RWPE2 (cell line): ENCODE results near the gene UBTD2.

Source experiments
- ATAC-seq: fragments of 200-7000 bp; cut with Tn5 transposase; 3 replicates; pipeline ENCODE4 v1.9.1; 2021; ENCODE audit warnings: low read depth
- DNase-seq: peaks from one replicate; pipeline ENCODE4 v3.0.0-alpha.2; 2020; ENCODE audit warnings: low spot score
- H3K27ac ChIP-seq: fragments of 450-650 bp; 2 replicates; pipeline ENCODE4 v1.5.1; 2017; ENCODE audit warnings: mild to moderate bottlenecking; ENCODE audit not compliant: poor library complexity, severe bottlenecking
- H3K27me3 ChIP-seq: fragments of 250-450 bp; sonication (Bioruptor Pico); 2 replicates; pipeline ENCODE4 v1.5.1; 2021; ENCODE audit warnings: mild to moderate bottlenecking, moderate library complexity; ENCODE audit not compliant: insufficient read depth, poor library complexity, severe bottlenecking
- H3K36me3 ChIP-seq: fragments of 250-450 bp; sonication (Bioruptor Pico); 2 replicates; pipeline ENCODE4 v1.5.1; 2020; ENCODE audit warnings: low read depth, mild to moderate bottlenecking, moderate library complexity
- H3K4me1 ChIP-seq: fragments of 250-450 bp; sonication (Bioruptor Pico); 2 replicates; pipeline ENCODE4 v1.5.1; 2021; ENCODE audit warnings: mild to moderate bottlenecking, moderate library complexity; ENCODE audit not compliant: insufficient read depth, poor library complexity, severe bottlenecking
- H3K4me3 ChIP-seq: fragments of 250-450 bp; sonication (Bioruptor Pico); 2 replicates; pipeline ENCODE4 v1.5.1; 2021; ENCODE audit warnings: mild to moderate bottlenecking, moderate library complexity; ENCODE audit not compliant: severe bottlenecking
- H3K9me3 ChIP-seq: fragments of 250-450 bp; sonication (Bioruptor Pico); 2 replicates; pipeline ENCODE4 v1.5.1; 2021; ENCODE audit warnings: mild to moderate bottlenecking, moderate library complexity; ENCODE audit not compliant: severe bottlenecking
- TF ChIP-seq, protein P1 (sequence below): fragments of 450-650 bp; IDR thresholded peaks from one replicate; pipeline ENCODE4 v1.5.1; 2017; ENCODE audit warnings: mild to moderate bottlenecking, moderate library complexity; ENCODE audit not compliant: poor library complexity, severe bottlenecking

UBTD2 gene

GRCh38 chr5:172189693-172190296 lies 93.8 kb downstream of the UBTD2 start:
- H3K36me3 ChIP-seq = no peaks in the 10 kb centered on the region

GRCh38 chr5:172188893-172189692 lies 94.5 kb downstream of the UBTD2 start:
- peak overlapping the region; percentile 63 for H3K4me3 ChIP-seq
- peaks cover 17% of the 10 kb centered on the region for H3K4me1 ChIP-seq
- H3K27ac ChIP-seq = peak overlapping the region; percentile 77
- no peaks in the 10 kb centered on the region for H3K36me3 ChIP-seq
- TF ChIP-seq, protein P1, sequence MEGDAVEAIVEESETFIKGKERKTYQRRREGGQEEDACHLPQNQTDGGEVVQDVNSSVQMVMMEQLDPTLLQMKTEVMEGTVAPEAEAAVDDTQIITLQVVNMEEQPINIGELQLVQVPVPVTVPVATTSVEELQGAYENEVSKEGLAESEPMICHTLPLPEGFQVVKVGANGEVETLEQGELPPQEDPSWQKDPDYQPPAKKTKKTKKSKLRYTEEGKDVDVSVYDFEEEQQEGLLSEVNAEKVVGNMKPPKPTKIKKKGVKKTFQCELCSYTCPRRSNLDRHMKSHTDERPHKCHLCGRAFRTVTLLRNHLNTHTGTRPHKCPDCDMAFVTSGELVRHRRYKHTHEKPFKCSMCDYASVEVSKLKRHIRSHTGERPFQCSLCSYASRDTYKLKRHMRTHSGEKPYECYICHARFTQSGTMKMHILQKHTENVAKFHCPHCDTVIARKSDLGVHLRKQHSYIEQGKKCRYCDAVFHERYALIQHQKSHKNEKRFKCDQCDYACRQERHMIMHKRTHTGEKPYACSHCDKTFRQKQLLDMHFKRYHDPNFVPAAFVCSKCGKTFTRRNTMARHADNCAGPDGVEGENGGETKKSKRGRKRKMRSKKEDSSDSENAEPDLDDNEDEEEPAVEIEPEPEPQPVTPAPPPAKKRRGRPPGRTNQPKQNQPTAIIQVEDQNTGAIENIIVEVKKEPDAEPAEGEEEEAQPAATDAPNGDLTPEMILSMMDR = peak; percentile 81
- DNase-seq (peak; percentile 12), ATAC-seq (no peak)
- H3K9me3 ChIP-seq = no peaks in the 10 kb centered on the region
- H3K27me3 ChIP-seq = no peaks in the 10 kb centered on the region

More at GRCh38 chr5:172189693-172190296, 93.8 kb downstream of the UBTD2 start:
- H3K4me3 ChIP-seq = no peak overlapping the region
- H3K27me3 ChIP-seq = no peaks in the 10 kb centered on the region
- H3K4me1 ChIP-seq = peaks cover 17% of the 10 kb centered on the region
- no peak overlapping the region for H3K27ac ChIP-seq
- no peaks in the 10 kb centered on the region for H3K9me3 ChIP-seq
- ATAC-seq = no peak
- TF ChIP-seq, protein P1 = no peak
- DNase-seq = no peak

- TF ChIP-seq, protein P1 = peak; percentile 99
- Histone ChIP-seq H3K36me3 (no peaks in the 10 kb centered on the region), H3K4me3 (peak within 1 kb of the TSS; percentile 63), H3K9me3 (no peaks in the 10 kb centered on the region), H3K27ac (peak within 1 kb of the TSS; percentile 77), H3K27me3 (no peaks in the 10 kb centered on the region), H3K4me1 (peaks cover 17% of the 10 kb centered on the region)
- peak; percentile 95 for DNase-seq
- ATAC-seq = peak; percentile 71
Observed at GRCh38 chr5:172188033-172188892, 95.3 kb downstream of the UBTD2 start, which contains the start of gene STK10. Gene STK10, minus strand, starts transcription at chr5:172188224. Its CDS starts 182 bp downstream, at chr5:172188042.

- Histone ChIP-seq H3K4me1 (peaks cover 17% of the 10 kb centered on the region), H3K36me3 (no peaks in the 10 kb centered on the region), H3K27ac (peak overlapping the region; percentile 77), H3K9me3 (no peaks in the 10 kb centered on the region), H3K4me3 (peak overlapping the region; percentile 63), H3K27me3 (no peaks in the 10 kb centered on the region)
- ATAC-seq (peak; percentile 70), DNase-seq (peak; percentile 91)
- TF ChIP-seq, protein P1 = no peak
Observed at GRCh38 chr5:172187118-172188032, 96.2 kb downstream of the UBTD2 start.
